Calu3 (cell line): Measurements from ENCODE around the gene WDR31. TPM values are rescaled to one million over a fixed set of nuclear protein-coding genes. Genes with fewer than 3 reads are reported as not detected.

ENCODE experiments used
- BruUV-seq: library from RNA; stranded (reverse); fragments of 400-500 nt; replicated peaks from 2 replicates; lab custom pipeline; 2021; lab: Mats Ljungman, UMichigan
- CTCF ChIA-PET: fragments of 300-600 bp; sonication (Branson Sonifier 250); formaldehyde crosslinking; loops from one replicate; lab custom pipeline; 2022; ENCODE audit warnings: antibody characterized with exemption; lab: Charles Lee
- DNase-seq: peaks from one replicate; pipeline ENCODE4 v3.0.0; 2022
- H3K27ac Mint-ChIP-seq: one replicate; pipeline ENCODE4 v1.8.0; 2022; ENCODE audit warnings: mixed read lengths; ENCODE audit not compliant: unreplicated experiment
- H3K27me3 Mint-ChIP-seq: one replicate; pipeline ENCODE4 v1.8.0; 2022; ENCODE audit warnings: mixed read lengths; ENCODE audit not compliant: unreplicated experiment
- H3K36me3 Mint-ChIP-seq: one replicate; pipeline ENCODE4 v1.8.0; 2022; ENCODE audit warnings: mild to moderate bottlenecking, moderate library complexity, mixed read lengths; ENCODE audit not compliant: insufficient read depth, unreplicated experiment
- H3K4me1 Mint-ChIP-seq: one replicate; pipeline ENCODE4 v1.8.0; 2022; ENCODE audit warnings: mild to moderate bottlenecking, low read depth, mixed read lengths; ENCODE audit not compliant: unreplicated experiment
- H3K4me3 Mint-ChIP-seq: one replicate; pipeline ENCODE4 v1.8.0; 2022; ENCODE audit warnings: mild to moderate bottlenecking, low read depth, moderate library complexity, mixed read lengths; ENCODE audit not compliant: unreplicated experiment
- H3K9me3 Mint-ChIP-seq: one replicate; pipeline ENCODE4 v1.8.0; 2022; ENCODE audit warnings: low read depth, mixed read lengths; ENCODE audit not compliant: unreplicated experiment
- CTCF ChIP-seq: fragments of 200-600 bp; IDR thresholded peaks from one replicate; pipeline ENCODE4 v1.8.0; 2022; ENCODE audit warnings: antibody characterized with exemption; ENCODE audit not compliant: unreplicated experiment
- intact Hi-C: fragments of 100-400 bp; cut with micrococcal nuclease; formaldehyde crosslinking; loops from one replicate; pipeline ENCODE4 v1.10.0; 2022; ENCODE audit not compliant: unreplicated experiment
- total RNA-seq: library from RNA; stranded (reverse); gene quantifications from 2 replicates; pipeline ENCODE4 v1.2.3, GENCODE V29; 2022

Gene WDR31
- total RNA-seq, 1 experiment from 2014 or later = 3.1 TPM

GRCh38 chr9:113290052-113290607, 49.9 kb downstream of the WDR31 start:
- Mint-ChIP-seq H3K27ac (no peak overlapping the region), H3K4me3 (no peak overlapping the region), H3K9me3 (no peaks in the 10 kb centered on the region), H3K4me1 (no peaks in the 10 kb centered on the region), H3K36me3 (no peaks in the 10 kb centered on the region), H3K27me3 (no peaks in the 10 kb centered on the region)
- CTCF ChIA-PET = no interaction called here
- intact Hi-C loops = no loop called here
- BruUV-seq = no TSS peak
- DNase-seq = no peak
- no peak for TF ChIP-seq CTCF

- H3K4me1 Mint-ChIP-seq = no peaks in the 10 kb centered on the region
- no TSS peak for BruUV-seq
- CTCF ChIA-PET = no interaction called here
- no peaks in the 10 kb centered on the region for H3K36me3 Mint-ChIP-seq
- intact Hi-C loops = no loop called here
- H3K9me3 Mint-ChIP-seq = no peaks in the 10 kb centered on the region
- H3K27ac Mint-ChIP-seq = no peak overlapping the region
- no peak for DNase-seq
- H3K27me3 Mint-ChIP-seq = no peaks in the 10 kb centered on the region
- H3K4me3 Mint-ChIP-seq = no peak overlapping the region
- TF ChIP-seq CTCF = no peak
These were observed 51.0 kb downstream of the WDR31 start for GRCh38 chr9:113289091-113289490.

DNA sequence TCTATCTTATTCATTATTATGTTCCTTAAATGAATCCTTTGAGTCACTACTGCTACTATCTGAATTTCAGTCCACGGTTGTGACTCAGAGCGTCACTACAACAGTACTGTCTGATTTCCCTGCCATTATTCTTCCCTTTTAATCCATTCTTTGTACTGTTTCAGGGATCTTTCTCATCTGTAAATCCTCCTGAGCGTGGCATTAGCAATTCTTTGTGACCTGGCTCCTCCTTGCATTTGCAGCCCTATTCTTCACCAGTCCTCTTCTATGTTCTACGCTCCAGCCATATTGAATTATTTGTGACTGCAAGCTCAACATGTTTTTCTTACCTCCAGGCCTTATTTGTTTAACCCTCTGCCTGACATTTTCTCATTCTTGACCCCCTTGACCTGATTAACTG, 58.7 kb downstream of the WDR31 start:
- no peak for TF ChIP-seq CTCF
- CTCF ChIA-PET = no interaction called here
- DNase-seq = no peak
- intact Hi-C loops = no loop called here
- Mint-ChIP-seq H3K36me3 (peaks cover 33% of the 10 kb centered on the region), H3K27ac (no peak overlapping the region), H3K9me3 (no peaks in the 10 kb centered on the region), H3K4me3 (no peak overlapping the region), H3K27me3 (no peaks in the 10 kb centered on the region), H3K4me1 (no peaks in the 10 kb centered on the region)
- BruUV-seq = no TSS peak

DNA sequence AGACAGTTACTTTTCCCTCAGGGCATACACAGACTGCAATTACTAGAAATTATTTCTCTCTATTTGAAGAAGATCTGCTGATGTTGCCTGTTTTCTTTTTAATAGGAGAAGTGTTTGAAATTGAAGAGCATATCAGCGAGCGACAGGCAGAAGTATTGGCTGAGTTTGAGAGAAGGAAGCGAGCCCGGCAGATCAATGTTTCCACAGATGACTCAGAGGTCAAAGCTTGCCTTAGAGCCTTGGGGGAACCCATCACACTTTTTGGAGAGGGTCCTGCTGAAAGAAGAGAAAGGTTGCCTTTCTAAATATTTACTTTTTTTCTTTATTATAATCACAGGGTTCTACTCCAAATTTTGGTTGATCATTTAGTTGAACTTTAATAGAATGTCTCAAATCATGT, 61.2 kb downstream of the WDR31 start:
- Mint-ChIP-seq H3K36me3 (peaks cover 33% of the 10 kb centered on the region), H3K27ac (no peak overlapping the region), H3K9me3 (no peaks in the 10 kb centered on the region), H3K27me3 (no peaks in the 10 kb centered on the region), H3K4me1 (no peaks in the 10 kb centered on the region), H3K4me3 (no peak overlapping the region)
- no peak for TF ChIP-seq CTCF
- BruUV-seq = no TSS peak
- CTCF ChIA-PET = no interaction called here
- intact Hi-C loops = loop anchor here (10.0 kb wide), 1 partner anchor 306 kb away; no protein-coding TSS in a partner anchor
- no peak for DNase-seq
